NCI-H1436 treated with DMSO at 0.1 percent for 48 hours (cell line): ENCODE measurements around the gene LAMA1.

Source experiments
- DNase-seq: peaks from one replicate; lab custom pipeline; 2025; lab: John Stamatoyannopoulos, UW

LAMA1 gene

GRCh38 chr18:7105268-7105667, 12.3 kb downstream of the LAMA1 start:
- no peak for DNase-seq

GRCh38 chr18:7104649-7105048, 12.9 kb downstream of the LAMA1 start:
- no peak for DNase-seq

- no peak for DNase-seq
These were observed 15.5 kb downstream of the LAMA1 start for GRCh38 chr18:7102131-7102530.

- no peak for DNase-seq
These were observed 20.8 kb downstream of the LAMA1 start for GRCh38 chr18:7096838-7097237.

- no peak for DNase-seq
These were observed 23.2 kb downstream of the LAMA1 start for GRCh38 chr18:7094427-7094826.

GRCh38 chr18:7090771-7091170, 26.8 kb downstream of the LAMA1 start:
- DNase-seq, result no peak

GRCh38 chr18:7089369-7089768, 28.2 kb downstream of the LAMA1 start:
- no peak for DNase-seq

GRCh38 chr18:7084080-7085065, 33.2 kb downstream of the LAMA1 start:
- no peak for DNase-seq

- DNase-seq, result no peak
These were observed 34.9 kb downstream of the LAMA1 start for GRCh38 chr18:7082671-7083070.

- no peak for DNase-seq
These were observed 38.4 kb downstream of the LAMA1 start for GRCh38 chr18:7079231-7079630.

- no peak for DNase-seq
These were observed 45.0 kb downstream of the LAMA1 start for GRCh38 chr18:7072593-7072992.

GRCh38 chr18:7071600-7071999, 46.0 kb downstream of the LAMA1 start:
- DNase-seq, result no peak

GRCh38 chr18:7070466-7070865, 47.1 kb downstream of the LAMA1 start:
- no peak for DNase-seq

GRCh38 chr18:7068871-7069590, 48.6 kb downstream of the LAMA1 start:
- no peak for DNase-seq

GRCh38 chr18:7066965-7067555, 50.5 kb downstream of the LAMA1 start:
- no peak for DNase-seq

- DNase-seq, result no peak
These were observed 51.9 kb downstream of the LAMA1 start for GRCh38 chr18:7065736-7066135.

GRCh38 chr18:7064346-7064745, 53.3 kb downstream of the LAMA1 start:
- no peak for DNase-seq

- no peak for DNase-seq
These were observed 54.8 kb downstream of the LAMA1 start for GRCh38 chr18:7062811-7063210.

GRCh38 chr18:7062236-7062635, 55.4 kb downstream of the LAMA1 start:
- no peak for DNase-seq

- DNase-seq, result no peak
These were observed 58.3 kb downstream of the LAMA1 start for GRCh38 chr18:7059276-7059675.

- DNase-seq, result no peak
These were observed 61.6 kb downstream of the LAMA1 start for GRCh38 chr18:7056026-7056425.

GRCh38 chr18:7049951-7050350, 67.6 kb downstream of the LAMA1 start:
- no peak for DNase-seq

- no peak for DNase-seq
These were observed 69.5 kb downstream of the LAMA1 start for GRCh38 chr18:7048081-7048480.
